Peyer's patch (tissue), 4 donors: ENCODE measurements around the gene ZNF354C.

Experiments used
- CTCF ChIP-seq, 6 experiments: fragments of 450-650 bp in 4 of 6; fragments of 200-600 bp in 2 of 6; sonication (generic) in 1 of 6; IDR thresholded peaks; one replicate each; pipeline ENCODE4 v1.5.1; 2017 to 2019; ENCODE audit warnings: antibody characterized with exemption in 6 of 6, mild to moderate bottlenecking in 3 of 6, moderate library complexity in 1 of 6
- POLR2A ChIP-seq, 2 donors: fragments of 450-650 bp; IDR thresholded peaks; one replicate each; pipeline ENCODE4 v1.5.1; 2017; ENCODE audit warnings: antibody characterized with exemption in 2 of 2, mild to moderate bottlenecking in 2 of 2, moderate library complexity in 2 of 2

- TF ChIP-seq CTCF (IDR thresholded peaks at IDR 0.05) (no peak), POLR2A (IDR thresholded peaks at IDR 0.05) (no peak)
Observed at GRCh38 chr5:179114756-179115155, 54.6 kb downstream of the ZNF354C start.
